OCI-LY7 (cell line): ENCODE results near the gene EIF5A. TPM values are rescaled to one million over a fixed set of nuclear protein-coding genes. Genes with fewer than 3 reads are reported as not detected.

ENCODE experiments used
- BruUV-seq: library from RNA; stranded (reverse); fragments of 400-500 nt; replicated peaks from 2 replicates; lab custom pipeline; 2021; lab: Mats Ljungman, UMichigan
- CTCF ChIA-PET: fragments of 300-600 bp; sonication (Branson Sonifier 250); formaldehyde crosslinking; loops from one replicate; lab custom pipeline; 2022; ENCODE audit warnings: antibody characterized with exemption; ENCODE audit not compliant: unreplicated experiment; lab: Charles Lee
- POLR2A ChIA-PET: fragments of 300-600 bp; sonication (Branson Sonifier 250); formaldehyde crosslinking; loops from one replicate; lab custom pipeline; 2022; ENCODE audit warnings: antibody characterized with exemption; lab: Charles Lee
- DNase-seq: peaks from one replicate; pipeline ENCODE4 v3.0.0-alpha.2; 2015; ENCODE audit warnings: low spot score
- H2AFZ ChIP-seq: fragments of 200-600 bp; sonication (generic), shearing (Covaris generic); 2 replicates; pipeline ENCODE4 v1.6.1; 2014; ENCODE audit warnings: mild to moderate bottlenecking, antibody characterized with exemption, low read length, moderate library complexity
- H3K27ac ChIP-seq: fragments of 200-600 bp; sonication (generic); 2 replicates; pipeline ENCODE4 v1.5.1; 2014; ENCODE audit warnings: mixed run types, low read depth, mild to moderate bottlenecking, moderate library complexity, low read length, inconsistent platforms; ENCODE audit not compliant: poor library complexity, severe bottlenecking
- H3K36me3 ChIP-seq: fragments of 200-600 bp; sonication (generic); 2 replicates; pipeline ENCODE4 v1.6.1; 2014; ENCODE audit warnings: mild to moderate bottlenecking, antibody characterized with exemption, low read length, moderate library complexity, mixed read lengths; ENCODE audit not compliant: insufficient read depth
- H3K4me1 ChIP-seq: fragments of 200-600 bp; sonication (generic); 2 replicates; pipeline ENCODE4 v1.5.1; 2014; ENCODE audit warnings: mild to moderate bottlenecking, low read length; ENCODE audit not compliant: insufficient read depth, poor library complexity, severe bottlenecking
- H3K4me2 ChIP-seq: fragments of 200-600 bp; sonication (generic); 2 replicates; pipeline ENCODE4 v1.6.1; 2014; ENCODE audit warnings: mild to moderate bottlenecking, low read length
- H3K4me3 ChIP-seq: fragments of 200-600 bp; sonication (generic); 2 replicates; pipeline ENCODE4 v1.5.1; 2014; ENCODE audit warnings: mild to moderate bottlenecking, low read depth, low read length; ENCODE audit not compliant: poor library complexity, severe bottlenecking
- H3K79me2 ChIP-seq: fragments of 200-600 bp; sonication (generic); 2 replicates; pipeline ENCODE4 v1.6.1; 2016; ENCODE audit warnings: low read depth, mild to moderate bottlenecking, low read length, moderate library complexity, mixed read lengths; ENCODE audit not compliant: insufficient read depth
- H3K9me2 ChIP-seq: fragments of 200-600 bp; sonication (generic); 2 replicates; pipeline ENCODE4 v1.6.1; 2016; ENCODE audit warnings: mild to moderate bottlenecking, low read length, mixed read lengths; ENCODE audit not compliant: insufficient read depth
- H3K9me3 ChIP-seq: fragments of 200-600 bp; sonication (generic); 2 replicates; pipeline ENCODE4 v1.6.1; 2014; ENCODE audit warnings: mild to moderate bottlenecking, mixed run types, low read length, mixed read lengths
- H4K20me1 ChIP-seq: fragments of 200-600 bp; sonication (generic); 2 replicates; pipeline ENCODE4 v1.6.1; 2014; ENCODE audit warnings: mild to moderate bottlenecking, antibody characterized with exemption, low read length, moderate library complexity, mixed read lengths; ENCODE audit not compliant: insufficient read depth
- EZH2phosphoT487 ChIP-seq: fragments of 200-600 bp; sonication (generic); IDR thresholded peaks from 2 replicates; pipeline ENCODE4 v1.6.1; 2018; ENCODE audit warnings: low read depth, borderline replicate concordance, mild to moderate bottlenecking, mixed run types, antibody characterized with exemption, low read length, moderate library complexity, mixed read lengths
- intact Hi-C: fragments of 100-400 bp; cut with micrococcal nuclease; formaldehyde crosslinking; loops from one replicate; pipeline ENCODE4 v1.10.0; 2022; ENCODE audit not compliant: unreplicated experiment
- total RNA-seq, 2 experiments: library from RNA; depleted of rRNA in 1 of 2; stranded (reverse); fragments of >200 nt in 1 of 2; shearing (Covaris generic) in 1 of 2; gene quantifications; 2 replicates each; pipeline ENCODE4 v1.2.3, GENCODE V29; 2014 to 2022
- TF ChIP-seq, protein P1 (sequence below): fragments of 200-600 bp; sonication (generic); conservative IDR thresholded peaks from 2 replicates; pipeline ENCODE4 v1.5.1; 2014; ENCODE audit warnings: mild to moderate bottlenecking, antibody characterized with exemption, low read length, moderate library complexity, mixed read lengths

The EIF5A gene
- total RNA-seq, 2 experiments from 2014 or later: 491 to 803 TPM

DNA sequence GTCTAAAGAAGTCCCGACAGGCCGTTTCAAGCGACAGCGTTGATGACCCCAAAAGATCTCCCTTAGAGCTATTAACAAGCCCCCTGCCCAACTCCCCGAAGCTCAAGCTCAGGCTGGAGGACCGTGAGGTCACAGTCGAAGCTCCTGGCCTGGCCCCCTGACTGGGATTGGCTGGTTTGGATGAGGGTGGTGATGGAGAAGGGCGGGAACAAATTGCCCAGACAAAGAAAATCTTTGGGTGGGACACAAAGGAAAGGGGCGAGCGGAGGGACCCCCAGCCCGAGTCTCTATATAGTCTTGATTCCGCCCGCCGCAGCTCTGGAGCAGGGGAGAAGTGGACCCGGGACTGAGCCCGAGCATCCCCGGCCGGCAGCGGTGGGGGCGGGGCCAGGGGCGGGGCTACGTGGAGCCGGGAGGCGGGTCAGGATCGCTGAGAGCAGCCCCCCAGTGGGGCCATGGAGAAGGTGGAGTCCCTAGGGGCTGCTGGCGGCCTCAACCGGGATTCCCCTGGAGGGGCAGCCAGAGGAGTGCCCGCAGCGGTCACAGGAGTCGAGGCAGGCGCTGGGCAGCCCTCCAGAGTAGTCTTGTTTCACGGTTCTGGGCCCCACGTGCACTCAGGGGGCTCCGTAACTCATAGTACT lies 22.7 kb downstream of the EIF5A start:
- Histone ChIP-seq H3K9me3 (no peaks in the 10 kb centered on the region), H3K4me1 (peaks cover 47% of the 10 kb centered on the region), H4K20me1 (no peaks in the 10 kb centered on the region), H2AFZ (peak overlapping the region; percentile 38; the same call in 1 of the 2 replicates), H3K27ac (peak overlapping the region; percentile 96), H3K79me2 (peaks cover 19% of the 10 kb centered on the region; the same call in 1 of the 2 replicates), H3K9me2 (no peaks in the 10 kb centered on the region), H3K36me3 (peaks cover 19% of the 10 kb centered on the region), H3K4me2 (peak overlapping the region; percentile 98), H3K4me3 (peak overlapping the region; percentile 82)
- CTCF ChIA-PET: interaction anchor here (0.8 to 1.6 kb wide), 4 partner anchors 15 to 107 kb away, joined by 3 to 6 read pairs (median 4); partner anchors contain the start of gene TMEM102
- peak; percentile 87 for DNase-seq
- POLR2A ChIA-PET: interaction anchor here (0.5 to 2.8 kb wide), 15 partner anchors 8 to 1755 kb away, joined by 3 to 12 read pairs (median 4); partner anchors contain the start of genes GPS2 and TMEM256
- intact Hi-C loops: loop anchor here (1.0 to 5.0 kb wide), 4 partner anchors 21 to 357 kb away; partner anchors contain the start of genes CTDNEP1, EIF5A, TP53 and WRAP53
- no peak for TF ChIP-seq EZH2phosphoT487
- TF ChIP-seq, protein P1, sequence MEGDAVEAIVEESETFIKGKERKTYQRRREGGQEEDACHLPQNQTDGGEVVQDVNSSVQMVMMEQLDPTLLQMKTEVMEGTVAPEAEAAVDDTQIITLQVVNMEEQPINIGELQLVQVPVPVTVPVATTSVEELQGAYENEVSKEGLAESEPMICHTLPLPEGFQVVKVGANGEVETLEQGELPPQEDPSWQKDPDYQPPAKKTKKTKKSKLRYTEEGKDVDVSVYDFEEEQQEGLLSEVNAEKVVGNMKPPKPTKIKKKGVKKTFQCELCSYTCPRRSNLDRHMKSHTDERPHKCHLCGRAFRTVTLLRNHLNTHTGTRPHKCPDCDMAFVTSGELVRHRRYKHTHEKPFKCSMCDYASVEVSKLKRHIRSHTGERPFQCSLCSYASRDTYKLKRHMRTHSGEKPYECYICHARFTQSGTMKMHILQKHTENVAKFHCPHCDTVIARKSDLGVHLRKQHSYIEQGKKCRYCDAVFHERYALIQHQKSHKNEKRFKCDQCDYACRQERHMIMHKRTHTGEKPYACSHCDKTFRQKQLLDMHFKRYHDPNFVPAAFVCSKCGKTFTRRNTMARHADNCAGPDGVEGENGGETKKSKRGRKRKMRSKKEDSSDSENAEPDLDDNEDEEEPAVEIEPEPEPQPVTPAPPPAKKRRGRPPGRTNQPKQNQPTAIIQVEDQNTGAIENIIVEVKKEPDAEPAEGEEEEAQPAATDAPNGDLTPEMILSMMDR: no peak
- BruUV-seq: no TSS peak

DNA sequence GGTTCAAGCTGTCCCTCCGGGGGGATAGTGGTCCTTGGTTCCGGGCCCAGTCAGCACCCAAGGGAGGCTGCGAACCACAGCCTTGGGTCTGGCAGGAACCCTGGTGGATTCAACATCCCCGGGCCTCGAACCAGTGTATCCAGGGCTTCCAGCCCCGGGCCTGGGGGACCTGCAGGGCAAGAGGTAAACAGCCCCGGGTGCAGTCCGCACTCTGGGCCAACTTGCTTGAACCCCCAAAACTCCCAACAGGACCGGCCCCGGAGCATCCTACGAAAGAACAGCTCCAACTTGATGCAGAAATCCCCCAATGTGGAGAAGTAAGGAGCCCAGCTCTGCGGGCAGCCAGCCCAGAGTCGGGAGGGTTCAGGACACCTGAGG lies 23.2 kb downstream of the EIF5A start:
- Histone ChIP-seq H4K20me1 (no peaks in the 10 kb centered on the region), H3K36me3 (peaks cover 14% of the 10 kb centered on the region), H3K4me1 (peaks cover 53% of the 10 kb centered on the region), H3K27ac (peak overlapping the region; percentile 96), H3K9me3 (no peaks in the 10 kb centered on the region), H3K4me3 (peak overlapping the region; percentile 82), H3K79me2 (peaks cover 19% of the 10 kb centered on the region; the same call in 1 of the 2 replicates), H2AFZ (peak overlapping the region; percentile 38; the same call in 1 of the 2 replicates), H3K9me2 (no peaks in the 10 kb centered on the region), H3K4me2 (peak overlapping the region; percentile 98)
- no TSS peak for BruUV-seq
- no peak for DNase-seq
- intact Hi-C loops: loop anchor here (5.0 kb wide), 1 partner anchor 357 kb away; the partner anchor contains the start of genes TP53 and WRAP53
- TF ChIP-seq, protein P1: no peak
- TF ChIP-seq EZH2phosphoT487: no peak
- ChIA-PET POLR2A (interaction anchor here (2.0 to 2.8 kb wide), 2 partner anchors 15 to 25 kb away, joined by 4 to 10 read pairs; partner anchors contain the start of gene GPS2), CTCF (interaction anchor here (1.6 kb wide), 1 partner anchor 106 kb away, joined by 6 read pairs; no protein-coding TSS in a partner anchor)
